Measurements from ENCODE around the gene SALL3. TPM values are rescaled to one million over a fixed set of nuclear protein-coding genes. Genes with fewer than 3 reads are reported as not detected.

Gene SALL3
- total and polyA plus RNA-seq, 2 of the 4 experiments (the other 2 are of a cell fraction) = not detected

DNA sequence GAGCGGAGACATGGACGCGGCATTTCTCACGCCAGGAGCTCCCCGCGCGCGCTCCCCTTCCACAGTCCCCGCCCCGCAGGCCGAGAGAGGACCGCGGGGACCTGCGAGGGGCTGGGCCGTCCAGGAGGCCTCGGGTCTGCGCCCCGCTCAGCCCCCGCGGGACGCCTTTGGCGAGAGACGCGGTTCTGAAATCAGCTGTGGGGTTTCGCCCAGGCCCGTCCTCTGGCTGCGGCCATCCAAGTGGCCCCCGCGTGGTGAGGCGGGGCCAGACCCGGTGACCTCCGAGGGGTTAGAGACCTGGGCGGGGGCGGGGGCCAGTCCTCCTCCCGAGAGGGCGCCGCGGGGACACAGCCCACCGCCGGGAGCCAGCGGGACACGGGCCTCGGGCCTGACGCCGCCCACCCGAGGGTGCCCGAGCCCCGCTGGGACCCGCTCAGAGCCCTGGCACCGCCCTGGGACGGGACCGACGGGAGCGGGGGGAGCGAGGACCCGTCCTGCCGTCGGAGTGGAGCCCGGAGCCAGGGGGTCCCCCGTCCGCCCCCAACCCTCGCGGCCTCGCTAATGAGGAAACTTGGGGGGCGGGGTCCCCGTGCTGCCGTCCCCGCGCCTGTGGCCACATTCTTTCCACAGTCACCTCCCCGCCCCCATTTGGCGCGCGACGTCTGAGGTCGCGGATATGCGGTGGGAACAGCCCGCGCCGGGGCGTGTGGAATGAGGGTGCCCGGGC is 6.1 kb upstream of the SALL3 start:
- Histone ChIP-seq H4K8ac (ENCODE audit: low read depth in 2 of 2, low read length in 2 of 2) (no peak overlapping the region), H2AK5ac (ENCODE audit: low read depth, low read length) (no peak overlapping the region), H3K56ac (ENCODE audit: extremely low read depth, insufficient read depth, low read length) (no peak overlapping the region), H3K27me3 (ENCODE audit: control insufficient read depth, insufficient read depth, low read length) (peaks cover 50% of the 10 kb centered on the region), H3K4ac (ENCODE audit: low read depth, low read length) (no peak overlapping the region), H3K4me3 (ENCODE audit: insufficient read depth, low read depth, low read length) (no peak overlapping the region), H4K5ac (ENCODE audit: low read depth, low read length) (no peak overlapping the region), H3K4me1 (ENCODE audit: control insufficient read depth, insufficient read depth, low read length) (no peaks in the 10 kb centered on the region), H3K9ac (ENCODE audit: low read depth, low read length) (no peak overlapping the region), H2AK9ac (replicated peaks; ENCODE audit: low read depth, low read length, poor library complexity) (no peak overlapping the region), H3K79me1 (ENCODE audit: low read depth in 1 of 2, low read length in 2 of 2) (no peaks in the 10 kb centered on the region), H2BK5ac (ENCODE audit: low read depth, low read length, poor library complexity, severe bottlenecking) (no peak overlapping the region), H3K14ac (replicated peaks; ENCODE audit: low read depth, low read length) (no peak overlapping the region), H2BK120ac (ENCODE audit: low read depth, low read length) (no peak overlapping the region), H2AFZ (replicated peaks; ENCODE audit: low read length, poor library complexity) (no peak overlapping the region), H3K27ac (ENCODE audit: insufficient read depth, low read length) (no peak overlapping the region), H4K20me1 (ENCODE audit: insufficient read depth, low read length) (no peaks in the 10 kb centered on the region), H3K36me3 (ENCODE audit: control insufficient read depth, insufficient read depth, low read length) (no peaks in the 10 kb centered on the region), H4K91ac (ENCODE audit: insufficient read depth, low read depth, low read length) (no peak overlapping the region), H3K23ac (ENCODE audit: low read depth, low read length) (no peak overlapping the region), H3K9me3 (ENCODE audit: control insufficient read depth, insufficient read depth, low read length) (peaks cover 3% of the 10 kb centered on the region; the same call in 1 of the 2 replicates), H3K9me1 (ENCODE audit: insufficient read depth, low read length) (no peaks in the 10 kb centered on the region), H2BK15ac (ENCODE audit: low read depth, low read length) (no peak overlapping the region), H2BK20ac (ENCODE audit: low read depth, low read length) (no peak overlapping the region), H3K18ac (ENCODE audit: low read depth, low read length) (no peak overlapping the region), H3K4me2 (ENCODE audit: low read depth, low read length) (no peak overlapping the region)
- TF ChIP-seq, protein P1, sequence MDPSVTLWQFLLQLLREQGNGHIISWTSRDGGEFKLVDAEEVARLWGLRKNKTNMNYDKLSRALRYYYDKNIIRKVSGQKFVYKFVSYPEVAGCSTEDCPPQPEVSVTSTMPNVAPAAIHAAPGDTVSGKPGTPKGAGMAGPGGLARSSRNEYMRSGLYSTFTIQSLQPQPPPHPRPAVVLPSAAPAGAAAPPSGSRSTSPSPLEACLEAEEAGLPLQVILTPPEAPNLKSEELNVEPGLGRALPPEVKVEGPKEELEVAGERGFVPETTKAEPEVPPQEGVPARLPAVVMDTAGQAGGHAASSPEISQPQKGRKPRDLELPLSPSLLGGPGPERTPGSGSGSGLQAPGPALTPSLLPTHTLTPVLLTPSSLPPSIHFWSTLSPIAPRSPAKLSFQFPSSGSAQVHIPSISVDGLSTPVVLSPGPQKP (IDR thresholded peaks at IDR 0.05; ENCODE audit: borderline replicate concordance, low read depth, low read length) = no peak
- TF ChIP-seq MAFK (IDR thresholded peaks at IDR 0.05; ENCODE audit: low read depth, low read length) (no peak), CEBPB (IDR thresholded peaks at IDR 0.05; ENCODE audit: low read depth, low read length) (no peak), CHD1 (IDR thresholded peaks at IDR 0.05; ENCODE audit: low read depth, low read length) (no peak), RCOR1 (IDR thresholded peaks at IDR 0.05; ENCODE audit: insufficient replicate concordance, low read length) (no peak), FOS (IDR thresholded peaks at IDR 0.05; ENCODE audit: low read depth, low read length) (no peak), POLR2A (IDR thresholded peaks at IDR 0.05; ENCODE audit: low read depth, low read length) (no peak)
- TF ChIP-seq, protein P2, sequence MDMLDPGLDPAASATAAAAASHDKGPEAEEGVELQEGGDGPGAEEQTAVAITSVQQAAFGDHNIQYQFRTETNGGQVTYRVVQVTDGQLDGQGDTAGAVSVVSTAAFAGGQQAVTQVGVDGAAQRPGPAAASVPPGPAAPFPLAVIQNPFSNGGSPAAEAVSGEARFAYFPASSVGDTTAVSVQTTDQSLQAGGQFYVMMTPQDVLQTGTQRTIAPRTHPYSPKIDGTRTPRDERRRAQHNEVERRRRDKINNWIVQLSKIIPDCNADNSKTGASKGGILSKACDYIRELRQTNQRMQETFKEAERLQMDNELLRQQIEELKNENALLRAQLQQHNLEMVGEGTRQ (IDR thresholded peaks at IDR 0.05; ENCODE audit: low read depth, low read length) = no peak
- TF ChIP-seq, protein P3, sequence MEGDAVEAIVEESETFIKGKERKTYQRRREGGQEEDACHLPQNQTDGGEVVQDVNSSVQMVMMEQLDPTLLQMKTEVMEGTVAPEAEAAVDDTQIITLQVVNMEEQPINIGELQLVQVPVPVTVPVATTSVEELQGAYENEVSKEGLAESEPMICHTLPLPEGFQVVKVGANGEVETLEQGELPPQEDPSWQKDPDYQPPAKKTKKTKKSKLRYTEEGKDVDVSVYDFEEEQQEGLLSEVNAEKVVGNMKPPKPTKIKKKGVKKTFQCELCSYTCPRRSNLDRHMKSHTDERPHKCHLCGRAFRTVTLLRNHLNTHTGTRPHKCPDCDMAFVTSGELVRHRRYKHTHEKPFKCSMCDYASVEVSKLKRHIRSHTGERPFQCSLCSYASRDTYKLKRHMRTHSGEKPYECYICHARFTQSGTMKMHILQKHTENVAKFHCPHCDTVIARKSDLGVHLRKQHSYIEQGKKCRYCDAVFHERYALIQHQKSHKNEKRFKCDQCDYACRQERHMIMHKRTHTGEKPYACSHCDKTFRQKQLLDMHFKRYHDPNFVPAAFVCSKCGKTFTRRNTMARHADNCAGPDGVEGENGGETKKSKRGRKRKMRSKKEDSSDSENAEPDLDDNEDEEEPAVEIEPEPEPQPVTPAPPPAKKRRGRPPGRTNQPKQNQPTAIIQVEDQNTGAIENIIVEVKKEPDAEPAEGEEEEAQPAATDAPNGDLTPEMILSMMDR (conservative IDR thresholded peaks at IDR 0.05; ENCODE audit: low read depth, low read length) = no peak
- ATAC-seq (ENCODE audit: low read depth) (no peak), DNase-seq (no peak)
- no TSS peak for BruUV-seq (replicated peaks)
- ChIA-PET POLR2A (ENCODE audit: unreplicated experiment) (no interaction called here), CTCF (no interaction called here)
- 1% methylated on average over 33 of the region's 82 CpGs; no CpG with 5 or more reads in 1 of the 2 experiments for WGBS, 2 experiments (ENCODE audit: extremely low coverage in 2 of 2, insufficient read length in 1 of 2)
- intact Hi-C loops (cut with micrococcal nuclease) = no loop called here
- in situ Hi-C loops (cut with MboI; ENCODE audit: low sequenced_read_pairs) = no loop called here
- dilution Hi-C loops (cut with HindIII; ENCODE audit: low sequenced_read_pairs, unreplicated experiment) = no loop called here
